ENCODE results near the gene GRID1.

DNA sequence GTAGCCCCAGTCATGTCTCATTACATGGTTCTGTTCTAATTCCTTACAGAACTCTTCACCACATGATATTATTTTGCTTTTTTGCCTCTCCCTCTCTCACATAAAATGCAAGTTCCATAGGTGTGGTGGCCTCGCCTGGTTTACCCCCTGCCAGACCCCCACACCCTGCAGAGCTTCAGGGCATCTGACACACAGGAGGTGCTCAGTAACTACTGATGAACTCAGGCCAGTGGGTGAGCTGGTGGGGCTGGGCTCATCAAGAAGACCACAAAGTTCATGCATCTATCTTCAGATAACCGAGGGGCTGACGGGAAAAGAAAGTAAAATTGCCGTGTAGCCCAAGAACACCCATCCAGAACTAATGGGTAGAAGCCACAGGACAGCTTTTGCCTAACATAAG is 253.1 kb downstream of the GRID1 start:
- no peak for TF ChIP-seq ETV6 (CRISPR knock-in tag; IDR thresholded peaks at IDR 0.05)
- TF ChIP-seq, protein P1, sequence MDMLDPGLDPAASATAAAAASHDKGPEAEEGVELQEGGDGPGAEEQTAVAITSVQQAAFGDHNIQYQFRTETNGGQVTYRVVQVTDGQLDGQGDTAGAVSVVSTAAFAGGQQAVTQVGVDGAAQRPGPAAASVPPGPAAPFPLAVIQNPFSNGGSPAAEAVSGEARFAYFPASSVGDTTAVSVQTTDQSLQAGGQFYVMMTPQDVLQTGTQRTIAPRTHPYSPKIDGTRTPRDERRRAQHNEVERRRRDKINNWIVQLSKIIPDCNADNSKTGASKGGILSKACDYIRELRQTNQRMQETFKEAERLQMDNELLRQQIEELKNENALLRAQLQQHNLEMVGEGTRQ (CRISPR knock-in tag; IDR thresholded peaks at IDR 0.05), result no peak
- TF ChIP-seq ZBTB21 (CRISPR knock-in tag; IDR thresholded peaks at IDR 0.05; ENCODE audit: borderline replicate concordance), result no peak
- TF ChIP-seq ESRRA (CRISPR knock-in tag; IDR thresholded peaks at IDR 0.05; ENCODE audit: borderline replicate concordance), result no peak
- TF ChIP-seq, protein P2, sequence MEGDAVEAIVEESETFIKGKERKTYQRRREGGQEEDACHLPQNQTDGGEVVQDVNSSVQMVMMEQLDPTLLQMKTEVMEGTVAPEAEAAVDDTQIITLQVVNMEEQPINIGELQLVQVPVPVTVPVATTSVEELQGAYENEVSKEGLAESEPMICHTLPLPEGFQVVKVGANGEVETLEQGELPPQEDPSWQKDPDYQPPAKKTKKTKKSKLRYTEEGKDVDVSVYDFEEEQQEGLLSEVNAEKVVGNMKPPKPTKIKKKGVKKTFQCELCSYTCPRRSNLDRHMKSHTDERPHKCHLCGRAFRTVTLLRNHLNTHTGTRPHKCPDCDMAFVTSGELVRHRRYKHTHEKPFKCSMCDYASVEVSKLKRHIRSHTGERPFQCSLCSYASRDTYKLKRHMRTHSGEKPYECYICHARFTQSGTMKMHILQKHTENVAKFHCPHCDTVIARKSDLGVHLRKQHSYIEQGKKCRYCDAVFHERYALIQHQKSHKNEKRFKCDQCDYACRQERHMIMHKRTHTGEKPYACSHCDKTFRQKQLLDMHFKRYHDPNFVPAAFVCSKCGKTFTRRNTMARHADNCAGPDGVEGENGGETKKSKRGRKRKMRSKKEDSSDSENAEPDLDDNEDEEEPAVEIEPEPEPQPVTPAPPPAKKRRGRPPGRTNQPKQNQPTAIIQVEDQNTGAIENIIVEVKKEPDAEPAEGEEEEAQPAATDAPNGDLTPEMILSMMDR (IDR thresholded peaks at IDR 0.05), result no peak
- TF ChIP-seq, protein P3, sequence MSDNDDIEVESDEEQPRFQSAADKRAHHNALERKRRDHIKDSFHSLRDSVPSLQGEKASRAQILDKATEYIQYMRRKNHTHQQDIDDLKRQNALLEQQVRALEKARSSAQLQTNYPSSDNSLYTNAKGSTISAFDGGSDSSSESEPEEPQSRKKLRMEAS (CRISPR knock-in tag; IDR thresholded peaks at IDR 0.05), result no peak
- TF ChIP-seq SP1 (CRISPR knock-in tag; conservative IDR thresholded peaks at IDR 0.05), result no peak
- TF ChIP-seq, protein P4, sequence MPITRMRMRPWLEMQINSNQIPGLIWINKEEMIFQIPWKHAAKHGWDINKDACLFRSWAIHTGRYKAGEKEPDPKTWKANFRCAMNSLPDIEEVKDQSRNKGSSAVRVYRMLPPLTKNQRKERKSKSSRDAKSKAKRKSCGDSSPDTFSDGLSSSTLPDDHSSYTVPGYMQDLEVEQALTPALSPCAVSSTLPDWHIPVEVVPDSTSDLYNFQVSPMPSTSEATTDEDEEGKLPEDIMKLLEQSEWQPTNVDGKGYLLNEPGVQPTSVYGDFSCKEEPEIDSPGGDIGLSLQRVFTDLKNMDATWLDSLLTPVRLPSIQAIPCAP (CRISPR knock-in tag; IDR thresholded peaks at IDR 0.05), result no peak
- TF ChIP-seq, protein P5, sequence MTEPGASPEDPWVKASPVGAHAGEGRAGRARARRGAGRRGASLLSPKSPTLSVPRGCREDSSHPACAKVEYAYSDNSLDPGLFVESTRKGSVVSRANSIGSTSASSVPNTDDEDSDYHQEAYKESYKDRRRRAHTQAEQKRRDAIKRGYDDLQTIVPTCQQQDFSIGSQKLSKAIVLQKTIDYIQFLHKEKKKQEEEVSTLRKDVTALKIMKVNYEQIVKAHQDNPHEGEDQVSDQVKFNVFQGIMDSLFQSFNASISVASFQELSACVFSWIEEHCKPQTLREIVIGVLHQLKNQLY (CRISPR knock-in tag; IDR thresholded peaks at IDR 0.05), result no peak
- no peak for TF ChIP-seq CBFB (CRISPR knock-in tag; IDR thresholded peaks at IDR 0.05; ENCODE audit: low read depth)

All from WTC11 (cell line).